Measurements from ENCODE around the gene ZNF276. TPM values are rescaled to one million over a fixed set of nuclear protein-coding genes. Genes with fewer than 3 reads are reported as not detected.

Gene ZNF276
- total RNA-seq, 1 experiment from 2014 or later = 30.1 TPM

GRCh38 chr16:89764711-89765201, 43.4 kb downstream of the ZNF276 start:
- POLR2A ChIA-PET (ENCODE audit: unreplicated experiment) = no interaction called here
- no peaks in the 10 kb centered on the region for H3K9me2 ChIP-seq (replicated peaks; ENCODE audit: low read length)
- no TSS peak for BruUV-seq (replicated peaks)
- no peak overlapping the region for H3K4me2 ChIP-seq (ENCODE audit: low read length)
- no peaks in the 10 kb centered on the region for H3K27me3 ChIP-seq (ENCODE audit: low read length)
- no peaks in the 10 kb centered on the region for H3K4me1 ChIP-seq (ENCODE audit: insufficient read depth, low read length)
- no peaks in the 10 kb centered on the region for H3K9me3 ChIP-seq (ENCODE audit: low read length)
- peaks cover 18% of the 10 kb centered on the region; the same call in 1 of the 2 replicates for H3K36me3 ChIP-seq (ENCODE audit: low read depth, low read length)
- no peak overlapping the region for H3K27ac ChIP-seq (ENCODE audit: low read length)
- no peak for ATAC-seq
- CTCF ChIA-PET = no interaction called here
- no peak overlapping the region for H3K4me3 ChIP-seq (ENCODE audit: low read length)
- intact Hi-C loops (cut with micrococcal nuclease) = no loop called here
- H3K9ac ChIP-seq (ENCODE audit: low read length) = no peak overlapping the region
- no peaks in the 10 kb centered on the region for H3F3A ChIP-seq (ENCODE audit: low read length, unreplicated experiment)
- no peaks in the 10 kb centered on the region for H4K20me1 ChIP-seq (ENCODE audit: low read length)
- H3K79me2 ChIP-seq (ENCODE audit: low read length) = no peaks in the 10 kb centered on the region
- no peak for TF ChIP-seq EZH2 (IDR thresholded peaks at IDR 0.05; ENCODE audit: low read length, unreplicated experiment)
- no peak for TF ChIP-seq CTCF (conservative IDR thresholded peaks at IDR 0.05; ENCODE audit: low read depth, low read length)
- no peak for TF ChIP-seq EZH2phosphoT487 (IDR thresholded peaks at IDR 0.05; ENCODE audit: borderline replicate concordance, low read length)
- DNase-seq = no peak
- no peak overlapping the region for H2AFZ ChIP-seq (ENCODE audit: low read length)

- no peak overlapping the region for H3K27ac ChIP-seq (ENCODE audit: low read length)
- H3K36me3 ChIP-seq (ENCODE audit: low read depth, low read length) = peaks cover 19% of the 10 kb centered on the region; the same call in 1 of the 2 replicates
- intact Hi-C loops (cut with micrococcal nuclease) = no loop called here
- H3K9ac ChIP-seq (ENCODE audit: low read length) = no peak overlapping the region
- POLR2A ChIA-PET (ENCODE audit: unreplicated experiment) = no interaction called here
- BruUV-seq (replicated peaks) = no TSS peak
- TF ChIP-seq EZH2phosphoT487 (IDR thresholded peaks at IDR 0.05; ENCODE audit: borderline replicate concordance, low read length) = no peak
- TF ChIP-seq EZH2 (IDR thresholded peaks at IDR 0.05; ENCODE audit: low read length, unreplicated experiment) = no peak
- no peak for TF ChIP-seq CTCF (conservative IDR thresholded peaks at IDR 0.05; ENCODE audit: low read depth, low read length)
- no peak for ATAC-seq
- no peaks in the 10 kb centered on the region for H3K4me1 ChIP-seq (ENCODE audit: insufficient read depth, low read length)
- no peaks in the 10 kb centered on the region for H3K9me2 ChIP-seq (replicated peaks; ENCODE audit: low read length)
- no peaks in the 10 kb centered on the region for H3K79me2 ChIP-seq (ENCODE audit: low read length)
- no peaks in the 10 kb centered on the region for H3F3A ChIP-seq (ENCODE audit: low read length, unreplicated experiment)
- H3K4me2 ChIP-seq (ENCODE audit: low read length) = no peak overlapping the region
- H3K4me3 ChIP-seq (ENCODE audit: low read length) = no peak overlapping the region
- H3K27me3 ChIP-seq (ENCODE audit: low read length) = no peaks in the 10 kb centered on the region
- no peaks in the 10 kb centered on the region for H4K20me1 ChIP-seq (ENCODE audit: low read length)
- H3K9me3 ChIP-seq (ENCODE audit: low read length) = no peaks in the 10 kb centered on the region
- CTCF ChIA-PET = no interaction called here
- no peak overlapping the region for H2AFZ ChIP-seq (ENCODE audit: low read length)
- DNase-seq = no peak
These were observed 44.0 kb downstream of the ZNF276 start for GRCh38 chr16:89765292-89765830.

- ATAC-seq = no peak
- peaks cover 14% of the 10 kb centered on the region; the same call in 1 of the 2 replicates for H3K36me3 ChIP-seq (ENCODE audit: low read depth, low read length)
- no peak overlapping the region for H2AFZ ChIP-seq (ENCODE audit: low read length)
- no peak overlapping the region for H3K27ac ChIP-seq (ENCODE audit: low read length)
- H3K9me3 ChIP-seq (ENCODE audit: low read length) = no peaks in the 10 kb centered on the region
- H4K20me1 ChIP-seq (ENCODE audit: low read length) = no peaks in the 10 kb centered on the region
- no peak for TF ChIP-seq CTCF (conservative IDR thresholded peaks at IDR 0.05; ENCODE audit: low read depth, low read length)
- no peak for TF ChIP-seq EZH2 (IDR thresholded peaks at IDR 0.05; ENCODE audit: low read length, unreplicated experiment)
- no peak for TF ChIP-seq EZH2phosphoT487 (IDR thresholded peaks at IDR 0.05; ENCODE audit: borderline replicate concordance, low read length)
- intact Hi-C loops (cut with micrococcal nuclease) = no loop called here
- no peak overlapping the region for H3K4me3 ChIP-seq (ENCODE audit: low read length)
- no peaks in the 10 kb centered on the region for H3K27me3 ChIP-seq (ENCODE audit: low read length)
- ChIA-PET CTCF (no interaction called here), POLR2A (ENCODE audit: unreplicated experiment) (no interaction called here)
- no peaks in the 10 kb centered on the region for H3F3A ChIP-seq (ENCODE audit: low read length, unreplicated experiment)
- H3K9me2 ChIP-seq (replicated peaks; ENCODE audit: low read length) = no peaks in the 10 kb centered on the region
- BruUV-seq (replicated peaks) = no TSS peak
- no peak overlapping the region for H3K9ac ChIP-seq (ENCODE audit: low read length)
- H3K4me2 ChIP-seq (ENCODE audit: low read length) = no peak overlapping the region
- no peak for DNase-seq
- H3K4me1 ChIP-seq (ENCODE audit: insufficient read depth, low read length) = no peaks in the 10 kb centered on the region
- no peaks in the 10 kb centered on the region for H3K79me2 ChIP-seq (ENCODE audit: low read length)
These were observed 49.0 kb downstream of the ZNF276 start for GRCh38 chr16:89770367-89770766.

All from PC-3 (cell line).